IPS DF 6.9 (cell line): ENCODE results near the gene THRB.

Source experiments
- DNase-seq: peaks from one replicate; pipeline ENCODE4 v3.0.0-alpha.2; 2013; ENCODE audit warnings: low read depth, low spot score
- H3K27ac ChIP-seq: one replicate; pipeline ENCODE4 v1.5.1; 2013; ENCODE audit warnings: low read length, control low read depth
- H3K27me3 ChIP-seq: 2 replicates; pipeline ENCODE4 v1.6.1; 2013; ENCODE audit warnings: mild to moderate bottlenecking, low read length; ENCODE audit not compliant: control insufficient read depth, insufficient read depth
- H3K36me3 ChIP-seq: 2 replicates; pipeline ENCODE4 v1.6.1; 2013; ENCODE audit warnings: low read length; ENCODE audit not compliant: control insufficient read depth, insufficient read depth
- H3K4me1 ChIP-seq: 2 replicates; pipeline ENCODE4 v1.6.1; 2013; ENCODE audit warnings: low read length; ENCODE audit not compliant: control insufficient read depth, insufficient read depth
- H3K4me3 ChIP-seq: 2 replicates; pipeline ENCODE4 v1.5.1; 2013; ENCODE audit warnings: mild to moderate bottlenecking, low read length
- H3K9me3 ChIP-seq: 2 replicates; pipeline ENCODE4 v1.6.1; 2013; ENCODE audit warnings: low read length, inconsistent platforms; ENCODE audit not compliant: control insufficient read depth, insufficient read depth
- WGBS: extraction: QIAGEN DNeasy Blood & Tissue Kit; methylation state at CpG from one replicate; pipeline ENCODE4 v1.1.7; 2013; ENCODE audit warnings: mixed read lengths, missing lambda C conversion rate; ENCODE audit not compliant: insufficient read length, insufficient coverage; 5-methylcytosine and 5-hydroxymethylcytosine counted together

THRB gene

GRCh38 chr3:24341668-24342067, 153.0 kb downstream of the THRB start:
- H3K27me3 ChIP-seq: no peaks in the 10 kb centered on the region
- DNase-seq: no peak
- no peak overlapping the region for H3K27ac ChIP-seq
- H3K4me1 ChIP-seq: no peaks in the 10 kb centered on the region
- H3K9me3 ChIP-seq: no peaks in the 10 kb centered on the region
- no peak overlapping the region for H3K4me3 ChIP-seq
- no peaks in the 10 kb centered on the region for H3K36me3 ChIP-seq

GRCh38 chr3:24340966-24341365, 153.7 kb downstream of the THRB start:
- Histone ChIP-seq H3K4me1 (no peaks in the 10 kb centered on the region), H3K27ac (no peak overlapping the region), H3K4me3 (no peak overlapping the region), H3K36me3 (no peaks in the 10 kb centered on the region), H3K9me3 (no peaks in the 10 kb centered on the region), H3K27me3 (no peaks in the 10 kb centered on the region)
- DNase-seq: no peak
- no CpG with 5 or more reads among the region's 4 CpGs for WGBS

DNA sequence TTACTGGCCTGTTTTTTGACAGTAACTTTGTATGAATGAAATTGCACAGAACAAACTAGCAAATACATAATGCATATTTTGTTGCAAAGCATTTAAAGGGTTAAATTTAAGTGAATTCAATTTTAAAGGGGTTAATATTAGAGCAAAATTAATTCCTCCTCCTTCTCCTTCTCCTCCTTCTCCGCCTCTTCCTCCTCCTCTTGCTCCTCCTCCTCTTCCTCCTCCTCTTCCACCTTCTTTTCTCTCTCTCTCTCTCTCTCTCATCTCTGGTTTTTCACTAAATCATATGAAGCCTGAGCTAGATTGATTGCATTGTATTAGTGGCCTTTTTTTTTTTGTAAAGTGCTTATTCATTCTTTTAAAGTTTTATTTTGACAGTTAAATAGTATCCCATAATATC, 154.5 kb downstream of the THRB start:
- Histone ChIP-seq H3K27me3 (no peaks in the 10 kb centered on the region), H3K4me1 (no peaks in the 10 kb centered on the region), H3K9me3 (no peaks in the 10 kb centered on the region), H3K27ac (no peak overlapping the region), H3K4me3 (no peak overlapping the region), H3K36me3 (no peaks in the 10 kb centered on the region)
- no peak for DNase-seq
- no CpG with 5 or more reads among the region's 1 CpG for WGBS

- Histone ChIP-seq H3K27me3 (no peaks in the 10 kb centered on the region), H3K4me3 (no peak overlapping the region), H3K4me1 (no peaks in the 10 kb centered on the region), H3K9me3 (no peaks in the 10 kb centered on the region), H3K27ac (no peak overlapping the region), H3K36me3 (no peaks in the 10 kb centered on the region)
- WGBS: no CpG with 5 or more reads among the region's 5 CpGs
- no peak for DNase-seq
Observed at GRCh38 chr3:24339266-24339825, 155.3 kb downstream of the THRB start.

DNA sequence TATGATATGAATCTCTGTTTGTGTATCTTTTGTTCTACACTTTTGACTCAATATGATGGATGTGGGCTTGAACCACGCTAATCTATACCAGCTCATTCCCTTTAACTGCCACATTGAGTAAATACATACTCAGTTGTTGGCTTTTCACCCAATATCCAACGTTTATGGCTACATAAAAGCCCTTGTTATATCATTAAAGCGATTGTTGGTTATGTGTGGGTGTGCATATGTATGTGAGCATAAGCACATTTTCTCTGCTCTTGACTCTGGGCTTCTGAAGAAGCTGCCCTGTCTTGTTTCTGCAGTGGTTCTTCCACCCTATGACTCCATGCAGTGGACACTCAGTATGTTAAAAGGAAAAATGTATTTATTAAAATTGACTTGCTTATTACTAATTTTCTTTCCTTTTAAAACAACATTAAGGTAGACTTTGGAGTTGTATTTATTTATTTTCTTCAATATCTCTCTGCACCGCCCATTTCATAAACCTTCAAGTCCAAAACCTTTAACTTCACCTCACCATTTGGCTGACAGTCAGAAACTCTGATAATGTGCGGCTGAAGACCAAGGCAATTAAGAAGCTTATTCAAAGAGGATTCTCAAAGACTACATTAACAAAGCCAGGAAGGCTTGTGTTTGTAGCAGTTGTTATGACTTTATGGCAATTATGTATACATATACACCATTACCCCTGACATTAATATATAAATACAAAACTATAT, 156.1 kb downstream of the THRB start:
- Histone ChIP-seq H3K4me1 (no peaks in the 10 kb centered on the region), H3K27me3 (no peaks in the 10 kb centered on the region), H3K36me3 (no peaks in the 10 kb centered on the region), H3K9me3 (no peaks in the 10 kb centered on the region), H3K27ac (no peak overlapping the region), H3K4me3 (no peak overlapping the region)
- no CpG with 5 or more reads among the region's 5 CpGs for WGBS
- no peak for DNase-seq

DNA sequence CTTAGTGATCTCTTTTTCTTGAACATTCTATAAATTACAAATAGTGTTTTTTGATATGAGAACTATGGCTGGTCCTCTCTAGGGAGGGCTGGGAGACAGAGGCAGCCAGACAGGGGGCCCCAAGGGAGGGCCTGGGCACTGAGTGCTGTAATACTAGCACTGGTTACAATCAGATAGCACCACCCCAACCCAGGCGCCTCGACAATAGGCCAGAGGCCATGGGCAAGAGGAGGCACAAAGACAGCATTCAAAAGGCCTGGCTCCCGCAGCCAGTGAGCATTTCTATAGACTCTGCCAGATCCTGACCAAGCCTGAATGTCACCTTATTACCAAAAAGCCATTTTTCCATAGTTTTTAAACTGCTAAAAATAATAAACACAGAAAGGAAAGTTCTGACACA, 158.5 kb downstream of the THRB start:
- no peaks in the 10 kb centered on the region for H3K36me3 ChIP-seq
- no peak overlapping the region for H3K4me3 ChIP-seq
- no peaks in the 10 kb centered on the region for H3K4me1 ChIP-seq
- no peaks in the 10 kb centered on the region for H3K9me3 ChIP-seq
- H3K27me3 ChIP-seq: no peaks in the 10 kb centered on the region
- no CpG with 5 or more reads among the region's 3 CpGs for WGBS
- no peak for DNase-seq
- no peak overlapping the region for H3K27ac ChIP-seq

DNA sequence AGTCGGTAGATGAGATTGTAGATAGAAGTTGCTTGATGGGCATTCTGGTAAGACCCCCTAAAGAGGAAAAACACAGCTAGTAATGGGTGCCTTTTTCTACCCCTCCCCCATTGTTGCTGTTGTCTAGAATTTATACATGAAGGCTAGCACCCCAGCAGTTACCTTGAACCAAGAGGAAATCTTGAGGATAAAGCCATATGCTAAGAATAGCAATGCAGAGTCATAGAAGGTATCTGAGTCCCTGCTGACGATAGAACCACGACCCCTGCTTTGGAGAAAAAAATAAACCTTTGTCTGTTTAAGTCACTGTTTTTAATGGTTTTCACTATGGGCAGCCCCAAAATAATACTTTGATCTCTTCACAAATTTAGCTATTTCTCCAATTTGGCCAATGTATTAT, 162.6 kb downstream of the THRB start:
- WGBS: no CpG with 5 or more reads among the region's 3 CpGs
- Histone ChIP-seq H3K4me1 (no peaks in the 10 kb centered on the region), H3K27ac (no peak overlapping the region), H3K9me3 (no peaks in the 10 kb centered on the region), H3K36me3 (no peaks in the 10 kb centered on the region), H3K4me3 (no peak overlapping the region), H3K27me3 (no peaks in the 10 kb centered on the region)
- DNase-seq: no peak

GRCh38 chr3:24323272-24323671, 171.4 kb downstream of the THRB start:
- Histone ChIP-seq H3K36me3 (no peaks in the 10 kb centered on the region), H3K27ac (no peak overlapping the region)

GRCh38 chr3:24320601-24321000, 174.0 kb downstream of the THRB start:
- no peak for DNase-seq
- no peaks in the 10 kb centered on the region for H3K4me1 ChIP-seq
- H3K27me3 ChIP-seq: no peaks in the 10 kb centered on the region
- H3K9me3 ChIP-seq: no peaks in the 10 kb centered on the region
- H3K36me3 ChIP-seq: no peaks in the 10 kb centered on the region
- H3K27ac ChIP-seq: no peak overlapping the region
- H3K4me3 ChIP-seq: no peak overlapping the region

More at GRCh38 chr3:24323272-24323671, 171.4 kb downstream of the THRB start:
- no peaks in the 10 kb centered on the region for H3K4me1 ChIP-seq
- no peaks in the 10 kb centered on the region for H3K27me3 ChIP-seq
- H3K4me3 ChIP-seq: no peak overlapping the region
- DNase-seq: no peak
- no peaks in the 10 kb centered on the region for H3K9me3 ChIP-seq

DNA sequence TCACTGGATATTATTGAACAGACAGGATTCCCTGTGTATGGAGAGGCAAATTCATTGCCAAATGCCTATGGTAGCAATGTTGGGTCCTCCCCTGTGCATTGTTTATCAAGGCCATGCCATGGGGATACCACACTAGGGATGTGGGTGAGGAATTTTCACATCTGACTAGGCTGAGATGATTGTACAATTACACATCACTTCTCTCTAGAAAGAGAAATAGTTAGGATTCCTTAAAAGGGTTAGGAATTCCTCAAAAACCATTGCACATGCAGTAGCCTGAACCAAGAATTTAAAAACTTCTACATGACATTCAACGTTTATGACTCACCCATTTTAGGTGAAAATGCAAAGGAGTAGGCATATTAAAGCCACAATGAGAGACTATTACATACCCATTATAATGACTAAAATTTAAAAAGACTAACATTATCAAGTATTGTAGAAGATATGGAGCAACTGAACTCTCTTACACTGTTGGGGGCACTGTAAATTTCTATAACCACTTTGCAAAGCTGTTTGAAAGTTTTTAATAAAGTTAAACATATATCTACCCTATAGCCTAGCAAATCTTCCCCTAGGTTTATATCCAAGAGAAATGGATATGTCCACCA, 175.9 kb downstream of the THRB start:
- H3K36me3 ChIP-seq: no peaks in the 10 kb centered on the region
- H3K27me3 ChIP-seq: no peaks in the 10 kb centered on the region
- no peak overlapping the region for H3K4me3 ChIP-seq
- no peak for DNase-seq
- no peaks in the 10 kb centered on the region for H3K9me3 ChIP-seq
- WGBS: no CpG with 5 or more reads among the region's 1 CpG
- no peaks in the 10 kb centered on the region for H3K4me1 ChIP-seq
- H3K27ac ChIP-seq: no peak overlapping the region

GRCh38 chr3:24316887-24317383, 177.7 kb downstream of the THRB start:
- Histone ChIP-seq H3K4me1 (no peaks in the 10 kb centered on the region), H3K27ac (no peak overlapping the region), H3K27me3 (no peaks in the 10 kb centered on the region), H3K36me3 (no peaks in the 10 kb centered on the region), H3K9me3 (no peaks in the 10 kb centered on the region), H3K4me3 (no peak overlapping the region)
- no peak for DNase-seq
- WGBS: no CpG with 5 or more reads among the region's 5 CpGs
